Peyer's patch (tissue), 4 donors: ENCODE results near the gene PDIK1L.
A peak's percentile ranks its signal among the peaks of the same experiment; 100 is the strongest.

Experiments
- POLR2A ChIP-seq, 2 donors: fragments of 450-650 bp; IDR thresholded peaks; one replicate each; pipeline ENCODE4 v1.5.1; 2017; ENCODE audit warnings: antibody characterized with exemption in 2 of 2, mild to moderate bottlenecking in 2 of 2, moderate library complexity in 2 of 2
- TF ChIP-seq, protein P1 (sequence below), 6 experiments: fragments of 450-650 bp in 4 of 6; fragments of 200-600 bp in 2 of 6; sonication (generic) in 1 of 6; IDR thresholded peaks; one replicate each; pipeline ENCODE4 v1.5.1; 2017 to 2019; ENCODE audit warnings: antibody characterized with exemption in 6 of 6, mild to moderate bottlenecking in 3 of 6, moderate library complexity in 1 of 6

DNA sequence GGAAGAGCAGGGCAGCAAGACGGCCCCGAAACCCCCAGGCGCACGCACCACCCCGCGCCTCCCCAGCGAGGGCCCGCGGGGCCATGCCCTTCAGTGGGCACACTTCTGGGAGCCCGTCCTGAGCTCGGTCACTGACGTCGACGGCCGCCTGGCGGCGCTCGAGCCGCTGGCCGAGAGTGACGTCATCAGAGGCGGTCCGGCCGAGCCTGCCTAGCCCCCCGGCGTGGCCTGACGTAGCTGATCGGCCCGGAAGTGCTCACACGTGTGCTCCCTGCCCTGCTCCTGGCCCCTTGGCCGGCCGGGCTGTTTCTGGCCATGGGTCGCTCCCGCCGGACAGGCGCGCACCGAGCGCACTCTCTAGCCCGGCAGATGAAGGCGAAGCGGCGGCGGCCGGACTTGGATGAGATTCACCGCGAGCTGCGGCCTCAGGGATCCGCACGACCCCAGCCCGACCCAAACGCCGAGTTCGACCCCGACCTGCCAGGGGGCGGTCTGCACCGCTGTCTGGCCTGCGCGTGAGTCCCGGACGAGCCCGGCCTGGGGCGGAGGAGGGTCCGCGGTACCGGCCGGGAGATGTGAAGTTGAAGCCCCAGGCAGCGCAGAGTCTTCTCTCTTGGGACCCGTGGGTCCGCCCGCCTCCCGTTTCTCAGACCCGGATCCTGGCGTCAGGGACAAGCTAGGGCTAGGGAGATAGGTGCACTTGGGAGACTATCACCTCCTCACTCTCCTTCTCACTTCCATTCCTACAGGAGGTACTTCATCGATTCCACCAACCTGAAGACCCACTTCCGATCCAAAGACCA, 58.2 kb downstream of the PDIK1L start, which contains the start of gene ZNF593:
- TF ChIP-seq, protein P1, sequence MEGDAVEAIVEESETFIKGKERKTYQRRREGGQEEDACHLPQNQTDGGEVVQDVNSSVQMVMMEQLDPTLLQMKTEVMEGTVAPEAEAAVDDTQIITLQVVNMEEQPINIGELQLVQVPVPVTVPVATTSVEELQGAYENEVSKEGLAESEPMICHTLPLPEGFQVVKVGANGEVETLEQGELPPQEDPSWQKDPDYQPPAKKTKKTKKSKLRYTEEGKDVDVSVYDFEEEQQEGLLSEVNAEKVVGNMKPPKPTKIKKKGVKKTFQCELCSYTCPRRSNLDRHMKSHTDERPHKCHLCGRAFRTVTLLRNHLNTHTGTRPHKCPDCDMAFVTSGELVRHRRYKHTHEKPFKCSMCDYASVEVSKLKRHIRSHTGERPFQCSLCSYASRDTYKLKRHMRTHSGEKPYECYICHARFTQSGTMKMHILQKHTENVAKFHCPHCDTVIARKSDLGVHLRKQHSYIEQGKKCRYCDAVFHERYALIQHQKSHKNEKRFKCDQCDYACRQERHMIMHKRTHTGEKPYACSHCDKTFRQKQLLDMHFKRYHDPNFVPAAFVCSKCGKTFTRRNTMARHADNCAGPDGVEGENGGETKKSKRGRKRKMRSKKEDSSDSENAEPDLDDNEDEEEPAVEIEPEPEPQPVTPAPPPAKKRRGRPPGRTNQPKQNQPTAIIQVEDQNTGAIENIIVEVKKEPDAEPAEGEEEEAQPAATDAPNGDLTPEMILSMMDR (IDR thresholded peaks at IDR 0.05): peak; percentile 94 to 99 (median 97)
- TF ChIP-seq POLR2A (IDR thresholded peaks at IDR 0.05): peak; percentile 33 to 62
